Effector memory CD8-positive, alpha-beta T cell (primary cell): ENCODE data around the gene MEGF10.

Experiments used
- ATAC-seq: fragments of 150-1000 bp; cut with Tn5 transposase; replicated peaks from 2 replicates; pipeline ENCODE4 v1.10.0; 2021; ENCODE audit warnings: mild to moderate bottlenecking, moderate library complexity
- DNase-seq, 3 experiments: peaks; one replicate each; pipeline ENCODE4 v3.0.0; 2021
- H3K27ac Mint-ChIP-seq, 2 donors: one replicate each; pipeline ENCODE4 v1.8.0; 2022; ENCODE audit warnings: mild to moderate bottlenecking in 2 of 2, mixed read lengths in 2 of 2, moderate library complexity in 2 of 2
- H3K27me3 Mint-ChIP-seq, 2 donors: one replicate each; pipeline ENCODE4 v1.8.0; 2022; ENCODE audit warnings: mixed read lengths in 2 of 2
- H3K36me3 Mint-ChIP-seq: one replicate; pipeline ENCODE4 v1.8.0; 2022; ENCODE audit warnings: mild to moderate bottlenecking, moderate library complexity, mixed read lengths; ENCODE audit not compliant: insufficient read depth
- H3K4me1 Mint-ChIP-seq, 2 donors: one replicate each; pipeline ENCODE4 v1.8.0; 2022; ENCODE audit warnings: low read depth in 2 of 2, mixed read lengths in 2 of 2
- H3K4me3 Mint-ChIP-seq, 2 donors: one replicate each; pipeline ENCODE4 v1.8.0; 2022; ENCODE audit warnings: mild to moderate bottlenecking in 2 of 2, mixed read lengths in 2 of 2, moderate library complexity in 2 of 2
- H3K9me3 Mint-ChIP-seq, 2 donors: one replicate each; pipeline ENCODE4 v1.8.0; 2022; ENCODE audit warnings: mixed read lengths in 2 of 2

MEGF10 gene

GRCh38 chr5:127492854-127493738 is 202.5 kb downstream of the MEGF10 start:
- Mint-ChIP-seq H3K4me3 (no peak overlapping the region), H3K4me1 (no peaks in the 10 kb centered on the region), H3K36me3 (no peaks in the 10 kb centered on the region), H3K27ac (no peak overlapping the region), H3K27me3 (peaks cover 35 to 50% of the 10 kb centered on the region in 2 donors), H3K9me3 (no peaks in the 10 kb centered on the region)
- ATAC-seq (peak; percentile 65), DNase-seq (peak in 1 of 3 experiments; percentile 5)

GRCh38 chr5:127498548-127498947 is 208.0 kb downstream of the MEGF10 start:
- Mint-ChIP-seq H3K36me3 (no peaks in the 10 kb centered on the region), H3K9me3 (no peaks in the 10 kb centered on the region), H3K4me1 (no peaks in the 10 kb centered on the region), H3K4me3 (no peak overlapping the region), H3K27ac (no peak overlapping the region), H3K27me3 (peaks cover 19 to 43% of the 10 kb centered on the region in 2 donors)
- ATAC-seq, result no peak
- DNase-seq, result no peak

GRCh38 chr5:127505905-127506304 is 215.3 kb downstream of the MEGF10 start:
- Mint-ChIP-seq H3K27ac (no peak overlapping the region), H3K36me3 (no peaks in the 10 kb centered on the region), H3K27me3 (peaks cover 2 to 12% of the 10 kb centered on the region in 2 donors), H3K4me1 (no peaks in the 10 kb centered on the region), H3K4me3 (no peak overlapping the region), H3K9me3 (no peaks in the 10 kb centered on the region)
- no peak for DNase-seq
- no peak for ATAC-seq

GRCh38 chr5:127506616-127507015 is 216.0 kb downstream of the MEGF10 start:
- ATAC-seq, result no peak
- Mint-ChIP-seq H3K4me3 (no peak overlapping the region), H3K4me1 (no peaks in the 10 kb centered on the region), H3K27me3 (peaks cover 9 to 15% of the 10 kb centered on the region in 2 donors), H3K27ac (no peak overlapping the region), H3K9me3 (no peaks in the 10 kb centered on the region), H3K36me3 (no peaks in the 10 kb centered on the region)
- DNase-seq, result no peak

- Mint-ChIP-seq H3K4me3 (no peak overlapping the region), H3K36me3 (no peaks in the 10 kb centered on the region), H3K9me3 (no peaks in the 10 kb centered on the region), H3K4me1 (no peaks in the 10 kb centered on the region), H3K27ac (no peak overlapping the region), H3K27me3 (peaks cover 23 to 25% of the 10 kb centered on the region in 2 donors)
- no peak for ATAC-seq
- DNase-seq, result no peak
These were observed 218.2 kb downstream of the MEGF10 start for GRCh38 chr5:127508644-127509373.
